Measurements from ENCODE around the gene WDR27. TPM values are rescaled to one million over a fixed set of nuclear protein-coding genes. Genes with fewer than 3 reads are reported as not detected.

Gene WDR27
- total RNA-seq, 2 experiments from 2014 or later: 77.2 to 108 TPM

DNA sequence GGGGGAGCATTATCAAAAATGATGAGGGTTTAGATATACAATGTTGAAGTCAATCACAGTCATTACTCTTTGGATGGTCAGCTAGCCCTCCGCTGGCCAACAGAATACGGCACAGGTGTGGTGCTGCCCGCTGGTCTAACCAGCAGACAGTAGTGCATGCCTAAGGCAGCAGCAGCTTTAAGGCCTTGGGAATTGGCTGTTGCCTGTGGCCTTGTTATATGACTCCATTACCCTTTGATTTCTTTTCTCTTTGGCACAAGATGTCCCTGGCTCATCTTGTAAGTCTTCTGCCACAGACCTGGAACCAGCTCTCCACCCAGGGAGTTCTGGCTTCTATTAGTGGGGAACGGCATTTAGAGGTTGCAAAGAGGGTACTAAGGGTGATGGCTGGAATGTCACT is 110.2 kb downstream of the WDR27 start:
- H3K27ac ChIP-seq (ENCODE audit: low read depth, low read length, poor library complexity, severe bottlenecking): no peak overlapping the region
- TF ChIP-seq, protein P1, sequence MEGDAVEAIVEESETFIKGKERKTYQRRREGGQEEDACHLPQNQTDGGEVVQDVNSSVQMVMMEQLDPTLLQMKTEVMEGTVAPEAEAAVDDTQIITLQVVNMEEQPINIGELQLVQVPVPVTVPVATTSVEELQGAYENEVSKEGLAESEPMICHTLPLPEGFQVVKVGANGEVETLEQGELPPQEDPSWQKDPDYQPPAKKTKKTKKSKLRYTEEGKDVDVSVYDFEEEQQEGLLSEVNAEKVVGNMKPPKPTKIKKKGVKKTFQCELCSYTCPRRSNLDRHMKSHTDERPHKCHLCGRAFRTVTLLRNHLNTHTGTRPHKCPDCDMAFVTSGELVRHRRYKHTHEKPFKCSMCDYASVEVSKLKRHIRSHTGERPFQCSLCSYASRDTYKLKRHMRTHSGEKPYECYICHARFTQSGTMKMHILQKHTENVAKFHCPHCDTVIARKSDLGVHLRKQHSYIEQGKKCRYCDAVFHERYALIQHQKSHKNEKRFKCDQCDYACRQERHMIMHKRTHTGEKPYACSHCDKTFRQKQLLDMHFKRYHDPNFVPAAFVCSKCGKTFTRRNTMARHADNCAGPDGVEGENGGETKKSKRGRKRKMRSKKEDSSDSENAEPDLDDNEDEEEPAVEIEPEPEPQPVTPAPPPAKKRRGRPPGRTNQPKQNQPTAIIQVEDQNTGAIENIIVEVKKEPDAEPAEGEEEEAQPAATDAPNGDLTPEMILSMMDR (conservative IDR thresholded peaks at IDR 0.05; ENCODE audit: low read length): no peak
- no peak for TF ChIP-seq EZH2phosphoT487 (IDR thresholded peaks at IDR 0.05; ENCODE audit: borderline replicate concordance, low read depth, low read length)
- no peak overlapping the region for H3K4me3 ChIP-seq (ENCODE audit: low read depth, low read length, poor library complexity, severe bottlenecking)
- peaks cover 14% of the 10 kb centered on the region for H3K4me1 ChIP-seq (ENCODE audit: insufficient read depth, low read length, poor library complexity, severe bottlenecking)
- H3K36me3 ChIP-seq (ENCODE audit: insufficient read depth, low read length): no peaks in the 10 kb centered on the region; the same call in 1 of the 2 replicates
- ChIA-PET CTCF (ENCODE audit: unreplicated experiment) (no interaction called here), POLR2A (interaction anchor here (1.0 kb wide), 2 partner anchors 14 to 18 kb away, joined by 3 read pairs; no protein-coding TSS in a partner anchor)
- no peaks in the 10 kb centered on the region for H3K9me2 ChIP-seq (ENCODE audit: insufficient read depth, low read length)
- no peaks in the 10 kb centered on the region for H3K79me2 ChIP-seq (ENCODE audit: insufficient read depth, low read depth, low read length)
- H3K4me2 ChIP-seq (ENCODE audit: low read length): no peak overlapping the region
- BruUV-seq (replicated peaks): no TSS peak
- no peak overlapping the region for H2AFZ ChIP-seq (ENCODE audit: low read length)
- no peak for DNase-seq (ENCODE audit: low spot score)
- no peaks in the 10 kb centered on the region for H4K20me1 ChIP-seq (ENCODE audit: insufficient read depth, low read length)
- peaks cover 3% of the 10 kb centered on the region; the same call in 1 of the 2 replicates for H3K9me3 ChIP-seq (ENCODE audit: low read length)
- intact Hi-C loops (cut with micrococcal nuclease; ENCODE audit: unreplicated experiment): no loop called here

GRCh38 chr6:169590376-169590939 is 111.4 kb downstream of the WDR27 start:
- ChIA-PET POLR2A (no interaction called here), CTCF (ENCODE audit: unreplicated experiment) (no interaction called here)
- H4K20me1 ChIP-seq (ENCODE audit: insufficient read depth, low read length): no peaks in the 10 kb centered on the region
- no peaks in the 10 kb centered on the region for H3K9me2 ChIP-seq (ENCODE audit: insufficient read depth, low read length)
- no peak overlapping the region for H2AFZ ChIP-seq (ENCODE audit: low read length)
- H3K79me2 ChIP-seq (ENCODE audit: insufficient read depth, low read depth, low read length): no peaks in the 10 kb centered on the region
- no peaks in the 10 kb centered on the region for H3K9me3 ChIP-seq (ENCODE audit: low read length)
- TF ChIP-seq, protein P1 (conservative IDR thresholded peaks at IDR 0.05; ENCODE audit: low read length): no peak
- no peak for TF ChIP-seq EZH2phosphoT487 (IDR thresholded peaks at IDR 0.05; ENCODE audit: borderline replicate concordance, low read depth, low read length)
- BruUV-seq (replicated peaks): no TSS peak
- DNase-seq (ENCODE audit: low spot score): no peak
- H3K36me3 ChIP-seq (ENCODE audit: insufficient read depth, low read length): no peaks in the 10 kb centered on the region
- no peak overlapping the region for H3K4me3 ChIP-seq (ENCODE audit: low read depth, low read length, poor library complexity, severe bottlenecking)
- intact Hi-C loops (cut with micrococcal nuclease; ENCODE audit: unreplicated experiment): no loop called here
- peaks cover 14% of the 10 kb centered on the region for H3K4me1 ChIP-seq (ENCODE audit: insufficient read depth, low read length, poor library complexity, severe bottlenecking)
- H3K27ac ChIP-seq (ENCODE audit: low read depth, low read length, poor library complexity, severe bottlenecking): no peak overlapping the region
- peak overlapping the region; percentile 35; the same call in 1 of the 2 replicates for H3K4me2 ChIP-seq (ENCODE audit: low read length)

- Histone ChIP-seq H3K4me2 (ENCODE audit: low read length) (peak overlapping the region; percentile 35), H3K79me2 (ENCODE audit: insufficient read depth, low read depth, low read length) (no peaks in the 10 kb centered on the region), H3K9me2 (ENCODE audit: insufficient read depth, low read length) (no peaks in the 10 kb centered on the region), H3K4me3 (ENCODE audit: low read depth, low read length, poor library complexity, severe bottlenecking) (no peak overlapping the region), H3K27ac (ENCODE audit: low read depth, low read length, poor library complexity, severe bottlenecking) (no peak overlapping the region), H4K20me1 (ENCODE audit: insufficient read depth, low read length) (no peaks in the 10 kb centered on the region), H3K4me1 (ENCODE audit: insufficient read depth, low read length, poor library complexity, severe bottlenecking) (peaks cover 14% of the 10 kb centered on the region), H3K9me3 (ENCODE audit: low read length) (peaks cover 4% of the 10 kb centered on the region; the same call in 1 of the 2 replicates), H3K36me3 (ENCODE audit: insufficient read depth, low read length) (no peaks in the 10 kb centered on the region), H2AFZ (ENCODE audit: low read length) (no peak overlapping the region)
- TF ChIP-seq EZH2phosphoT487 (IDR thresholded peaks at IDR 0.05; ENCODE audit: borderline replicate concordance, low read depth, low read length): no peak
- TF ChIP-seq, protein P1 (conservative IDR thresholded peaks at IDR 0.05; ENCODE audit: low read length): no peak
- no peak for DNase-seq (ENCODE audit: low spot score)
- ChIA-PET CTCF (ENCODE audit: unreplicated experiment) (no interaction called here), POLR2A (no interaction called here)
- no TSS peak for BruUV-seq (replicated peaks)
- intact Hi-C loops (cut with micrococcal nuclease; ENCODE audit: unreplicated experiment): no loop called here
Observed at GRCh38 chr6:169589699-169590257, 112.1 kb downstream of the WDR27 start.
